K562 (cell line): ENCODE results near the gene NHS. TPM values are rescaled to one million over a fixed set of nuclear protein-coding genes. Genes with fewer than 3 reads are reported as not detected.

Experiments used
- ATAC-seq: fragments of 200-7000 bp; cut with Tn5 transposase; 3 replicates; pipeline ENCODE4 v1.9.1; 2020; ENCODE audit warnings: moderate library complexity
- BruUV-seq: library from RNA; stranded (reverse); fragments of 400-500 nt; replicated peaks from 2 replicates; lab custom pipeline; 2021; lab: Mats Ljungman, UMichigan
- CTCF ChIA-PET: fragments of 300-600 bp; formaldehyde crosslinking; extraction: SDS; loops from one replicate; lab custom pipeline; 2021; ENCODE audit warnings: low intra/inter-chr PET ratio; lab: Yijun Ruan, JAX
- POLR2A ChIA-PET: fragments of 300-600, 350-650 bp; sonication (Branson Sonifier 250); formaldehyde crosslinking; extraction: SDS; loops from one replicate; lab custom pipeline; 2021; ENCODE audit warnings: antibody characterized with exemption, inconsistent platforms; lab: Yijun Ruan, JAX
- DNase-seq, 4 experiments: peaks; one replicate each; pipeline versions ENCODE4 v3.0.0 to v3.0.0-alpha.2; 2011 to 2018; ENCODE audit warnings: low spot score in 3 of 4, mixed read lengths in 3 of 4; ENCODE audit errors: extremely low read depth in 1 of 4
- FAIRE-seq: peaks from 2 replicates; lab custom pipeline; 2011; peaks lifted over from hg19 to GRCh38; lab: Jason Lieb, UNC
- H2AFZ ChIP-seq: 2 replicates; pipeline ENCODE4 v1.6.0; 2011; ENCODE audit warnings: low read depth, low read length, control low read depth, inconsistent platforms
- H3K27ac ChIP-seq: fragments of 200-600 bp; 3 replicates; pipeline ENCODE4 v1.8.0; 2011; ENCODE audit warnings: low read depth, mild to moderate bottlenecking, control low read depth, inconsistent platforms, low read length, moderate library complexity, mixed read lengths; ENCODE audit errors: extremely low read depth
- H3K27me3 ChIP-seq, 2 experiments: fragments of 300-600 bp in 1 of 2; 2 replicates in 1 of 2; 3 replicates in 1 of 2; pipeline versions ENCODE4 v1.6.0 to v1.8.0; 2011; ENCODE audit warnings: inconsistent platforms in 2 of 2, low read length in 2 of 2, mild to moderate bottlenecking in 1 of 2, mixed read lengths in 1 of 2, moderate library complexity in 1 of 2; ENCODE audit not compliant: control insufficient read depth in 2 of 2, insufficient read depth in 2 of 2
- H3K36me3 ChIP-seq: fragments of 300-600 bp; 3 replicates; pipeline ENCODE4 v1.8.0; 2011; ENCODE audit warnings: mild to moderate bottlenecking, low read length, inconsistent platforms; ENCODE audit not compliant: control insufficient read depth, insufficient read depth
- H3K4me1 ChIP-seq, 2 experiments: fragments of 200-600 bp in 1 of 2; replicated peaks in 1 of 2; 2 replicates in 1 of 2; 3 replicates in 1 of 2; pipeline versions ENCODE4 v1.5.1 to v1.8.0; 2011; ENCODE audit warnings: inconsistent platforms in 2 of 2, low read length in 2 of 2, mild to moderate bottlenecking in 1 of 2, mixed read lengths in 1 of 2, moderate library complexity in 1 of 2; ENCODE audit not compliant: control insufficient read depth in 2 of 2, insufficient read depth in 2 of 2
- H3K4me2 ChIP-seq: 2 replicates; pipeline ENCODE4 v1.6.1; 2011; ENCODE audit warnings: low read length, control low read depth, inconsistent platforms, mixed read lengths; ENCODE audit not compliant: insufficient read depth
- H3K4me3 ChIP-seq: fragments of 200-600 bp; sonication (generic), shearing (Covaris generic); 2 replicates; pipeline ENCODE4 v1.5.1; 2016; ENCODE audit warnings: control low read depth, inconsistent platforms
- H3K79me2 ChIP-seq: fragments of 200-600 bp; 3 replicates; pipeline ENCODE4 v1.8.0; 2011; ENCODE audit warnings: low read length, inconsistent platforms; ENCODE audit not compliant: control insufficient read depth, insufficient read depth
- H3K9ac ChIP-seq, 2 experiments: 2 replicates each; pipeline versions ENCODE4 v1.6.0 to v1.6.1; 2011; ENCODE audit warnings: low read depth in 2 of 2, low read length in 2 of 2, control low read depth in 1 of 2, inconsistent platforms in 1 of 2, mild to moderate bottlenecking in 1 of 2, mixed read lengths in 1 of 2; ENCODE audit not compliant: insufficient read depth in 1 of 2
- H3K9me1 ChIP-seq: one replicate; pipeline ENCODE4 v1.6.0; 2011; ENCODE audit warnings: inconsistent platforms, mild to moderate bottlenecking, low read length, moderate library complexity; ENCODE audit not compliant: control insufficient read depth, insufficient read depth
- H3K9me3 ChIP-seq: replicated peaks from 2 replicates; pipeline ENCODE4 v1.5.1; 2011; ENCODE audit warnings: low read depth, low read length, inconsistent platforms; ENCODE audit not compliant: control insufficient read depth, insufficient read depth
- H4K20me1 ChIP-seq: replicated peaks from 2 replicates; pipeline ENCODE4 v1.6.1; 2011; ENCODE audit warnings: low read length, inconsistent platforms, mixed read lengths; ENCODE audit not compliant: control insufficient read depth, insufficient read depth
- ARNT ChIP-seq, 2 experiments: fragments of 450-650 bp; IDR thresholded peaks; 2 replicates each; pipeline ENCODE4 v1.6.1; 2016; ENCODE audit warnings: mild to moderate bottlenecking in 1 of 2
- COPS2 ChIP-seq: fragments of 450-650 bp; conservative IDR thresholded peaks from 2 replicates; pipeline ENCODE4 v1.6.1; 2016; ENCODE audit warnings: mild to moderate bottlenecking, moderate library complexity
- CREB3L1 ChIP-seq: fragments of 450-650 bp; IDR thresholded peaks from 2 replicates; pipeline ENCODE4 v1.6.1; 2014; ENCODE audit warnings: low read depth, mild to moderate bottlenecking, moderate library complexity, borderline replicate concordance
- FOXK1 ChIP-seq: sonication (generic); formaldehyde crosslinking; IDR thresholded peaks from 2 replicates; pipeline ENCODE4 v1.8.0; 2022; ENCODE audit warnings: missing genetic modification reagents, mild to moderate bottlenecking, borderline replicate concordance
- KAT8 ChIP-seq: fragments of 450-650 bp; IDR thresholded peaks from 2 replicates; pipeline ENCODE4 v1.6.1; 2016; ENCODE audit warnings: low read depth, mild to moderate bottlenecking
- MYBL2 ChIP-seq, 2 experiments: fragments of 450-650 bp in 1 of 2; sonication (generic) in 1 of 2; formaldehyde crosslinking in 1 of 2; IDR thresholded peaks; 2 replicates each; pipeline versions ENCODE4 v1.6.1 to v1.8.1; 2017 to 2022; ENCODE audit warnings: borderline replicate concordance in 1 of 2, inconsistent platforms in 1 of 2, low read depth in 1 of 2, mild to moderate bottlenecking in 1 of 2, missing genetic modification reagents in 1 of 2, moderate library complexity in 1 of 2
- PHTF2 ChIP-seq: fragments of 250-450 bp; sonication (Bioruptor Pico); IDR thresholded peaks from 2 replicates; pipeline ENCODE4 v1.5.0; 2021; ENCODE audit warnings: mild to moderate bottlenecking
- PKNOX1 ChIP-seq: fragments of 450-650 bp; IDR thresholded peaks from 2 replicates; pipeline ENCODE4 v1.6.1; 2016
- RAD21 ChIP-seq, 2 experiments: fragments of 250-450 bp in 1 of 2; fragments of 450-650 bp in 1 of 2; sonication (Bioruptor Pico) in 1 of 2; formaldehyde crosslinking in 1 of 2; IDR thresholded peaks in 1 of 2; conservative IDR thresholded peaks in 1 of 2; 2 replicates each; pipeline versions ENCODE4 v1.4.0 to v1.8.0; 2020 to 2022; ENCODE audit warnings: mild to moderate bottlenecking in 2 of 2, moderate library complexity in 1 of 2
- THAP7 ChIP-seq: fragments of 250-450 bp; sonication (Bioruptor Pico); IDR thresholded peaks from 2 replicates; pipeline ENCODE4 v1.5.0; 2021
- TSC22D4 ChIP-seq: fragments of 450-650 bp; IDR thresholded peaks from 2 replicates; pipeline ENCODE4 v1.6.1; 2016; ENCODE audit warnings: missing genetic modification characterization, missing biosample characterization, control low read depth
- ZNF133 ChIP-seq: fragments of 250-450 bp; sonication (Bioruptor Pico); IDR thresholded peaks from 2 replicates; pipeline ENCODE4 v1.4.0; 2020; ENCODE audit warnings: mild to moderate bottlenecking
- ZNF174 ChIP-seq: fragments of 250-450 bp; sonication (Bioruptor Pico); IDR thresholded peaks from 2 replicates; pipeline ENCODE4 v1.4.0; 2020; ENCODE audit warnings: mild to moderate bottlenecking
- ZNF184 ChIP-seq: sonication (generic); formaldehyde crosslinking; IDR thresholded peaks from 2 replicates; pipeline ENCODE4 v1.5.0; 2020; ENCODE audit warnings: missing genetic modification reagents
- ZNF518B ChIP-seq: fragments of 250-450 bp; sonication (Bioruptor Pico); IDR thresholded peaks from 2 replicates; pipeline ENCODE4 v1.5.0; 2021; ENCODE audit warnings: mild to moderate bottlenecking, moderate library complexity
- WGBS: fragments of 100-300 bp; shearing (Covaris generic); methylation state at CpG from one replicate; pipeline ENCODE4 v1.1.6; 2016; ENCODE audit warnings: low coverage, mixed read lengths; ENCODE audit not compliant: insufficient coverage; ENCODE audit errors: missing lambda C conversion rate; 5-methylcytosine and 5-hydroxymethylcytosine counted together
- in situ Hi-C: fragments of 300-500 bp; cut with MboI; formaldehyde crosslinking; loops from 4 replicates; pipeline ENCODE4 v1.15.0; 2018; ENCODE audit warnings: inconsistent platforms, mixed read lengths
- intact Hi-C: fragments of 100-400 bp; cut with micrococcal nuclease; formaldehyde crosslinking; loops from 2 replicates; pipeline ENCODE4 v1.14.2; 2022
- polyA plus RNA-seq, 8 experiments: library from polyadenylated mRNA; depleted of rRNA in 4 of 8; stranded (reverse) in 5 of 8; unstranded in 3 of 8; fragments of >200 nt; fragmentation: Nextera tagmentation in 2 of 8; fragmentation: Illumina TruSeq in 1 of 8; extraction: Ambion mirVana in 2 of 8; extraction: Trizol in 1 of 8; gene quantifications; 2 replicates each; pipeline versions ENCODE4 v1.2.1 to v1.2.3, GENCODE V29; 2011 to 2014; ENCODE audit warnings: inconsistent platforms in 1 of 8, missing spikeins in 1 of 8
- total RNA-seq, 7 experiments: library from RNA; depleted of rRNA in 6 of 7; stranded (reverse); fragments of >200 nt in 6 of 7; fragmentation: Illumina TruSeq in 2 of 7; extraction: Trizol in 2 of 7; gene quantifications; 2 replicates each; pipeline versions ENCODE4 v1.2.1 to v1.2.3, GENCODE V29; 2011 to 2021; ENCODE audit warnings: low replicate concordance in 1 of 7

NHS gene
- total and polyA plus RNA-seq, 9 of the 15 experiments (the other 6 are each of a cell fraction or from before 2014, with no cell fraction given), result 0.02 TPM; not detected in 8

GRCh38 chrX:17415242-17415810, 40.3 kb downstream of the NHS start:
- Histone ChIP-seq H3K4me3 (no peak overlapping the region), H3K27ac (no peak overlapping the region), H4K20me1 (no peaks in the 10 kb centered on the region), H3K4me2 (no peak overlapping the region), H3K9ac (no peak overlapping the region), H3K79me2 (no peaks in the 10 kb centered on the region), H3K9me3 (no peaks in the 10 kb centered on the region), H3K27me3 (no peaks in the 10 kb centered on the region), H3K36me3 (no peaks in the 10 kb centered on the region), H3K4me1 (no peaks in the 10 kb centered on the region), H2AFZ (no peak overlapping the region), H3K9me1 (no peaks in the 10 kb centered on the region)
- DNase-seq (no peak), FAIRE-seq (no peak), ATAC-seq (no peak)
- CTCF ChIA-PET, result no interaction called here
- BruUV-seq, result no TSS peak
- WGBS, result 2% methylated on average over 3 of the region's 3 CpGs
- intact Hi-C loops (no loop called here), in situ Hi-C loops (no loop called here)
- POLR2A ChIA-PET, result no interaction called here
- TF ChIP-seq TSC22D4 (tag) (no peak), PKNOX1 (no peak), ZNF133 (no peak), ZNF174 (CRISPR knock-in tag) (no peak), ZNF184 (CRISPR knock-in tag) (no peak), FOXK1 (CRISPR knock-in tag) (no peak), COPS2 (no peak), PHTF2 (no peak), THAP7 (CRISPR knock-in tag) (no peak), RAD21 (CRISPR knock-in tag; conservative IDR thresholded peaks at IDR 0.05 in 1 of 2, IDR thresholded peaks at IDR 0.05 in 1 of 2) (no peak), MYBL2 (IDR thresholded peaks at IDR 0.05; ENCODE audit: low read depth) (no peak), MYBL2 (CRISPR knock-in tag; IDR thresholded peaks at IDR 0.05; ENCODE audit: borderline replicate concordance) (no peak), ARNT (IDR thresholded peaks at IDR 0.05) (no peak), KAT8 (no peak), ZNF518B (CRISPR knock-in tag) (no peak), CREB3L1 (no peak)
